K562 (cell line): Measurements from ENCODE around the gene KDM4C. TPM values are rescaled to one million over a fixed set of nuclear protein-coding genes. Genes with fewer than 3 reads are reported as not detected.

Source experiments
- ETV6 ChIP-seq, 3 experiments: fragments of 150-350 bp in 1 of 3; sonication (generic) in 1 of 3; formaldehyde crosslinking in 1 of 3; IDR thresholded peaks; 2 replicates each; pipeline versions ENCODE4 v1.6.1 to v1.8.0; 2014 to 2022; ENCODE audit warnings: borderline replicate concordance in 2 of 3, low read depth in 2 of 3, antibody characterized with exemption in 1 of 3, low read length in 1 of 3, mild to moderate bottlenecking in 1 of 3, missing genetic modification reagents in 1 of 3
- FIP1L1 ChIP-seq: fragments of 200-400 bp; formaldehyde crosslinking; IDR thresholded peaks from 2 replicates; pipeline ENCODE4 v1.6.1; 2018; ENCODE audit warnings: mild to moderate bottlenecking, low read depth, low read length; ENCODE audit not compliant: poor library complexity, severe bottlenecking
- GTF2E2 ChIP-seq: fragments of 200-800 bp; sonication (Bioruptor generic); IDR thresholded peaks from 2 replicates; pipeline ENCODE4 v1.6.1; 2016; ENCODE audit warnings: missing genetic modification characterization, missing compliant biosample characterization
- ZNF589 ChIP-seq: fragments of 200-800 bp; sonication (Bioruptor generic); IDR thresholded peaks from 2 replicates; pipeline ENCODE4 v1.6.1; 2016; ENCODE audit warnings: low read depth, missing genetic modification characterization, missing compliant biosample characterization
- polyA plus RNA-seq, 8 experiments: library from polyadenylated mRNA; depleted of rRNA in 4 of 8; stranded (reverse) in 5 of 8; unstranded in 3 of 8; fragments of >200 nt; fragmentation: Nextera tagmentation in 2 of 8; fragmentation: Illumina TruSeq in 1 of 8; extraction: Ambion mirVana in 2 of 8; extraction: Trizol in 1 of 8; gene quantifications; 2 replicates each; pipeline versions ENCODE4 v1.2.1 to v1.2.3, GENCODE V29; 2011 to 2014; ENCODE audit warnings: inconsistent platforms in 1 of 8, missing spikeins in 1 of 8
- total RNA-seq, 7 experiments: library from RNA; depleted of rRNA in 6 of 7; stranded (reverse); fragments of >200 nt in 6 of 7; fragmentation: Illumina TruSeq in 2 of 7; extraction: Trizol in 2 of 7; gene quantifications; 2 replicates each; pipeline versions ENCODE4 v1.2.1 to v1.2.3, GENCODE V29; 2011 to 2021; ENCODE audit warnings: low replicate concordance in 1 of 7
- TF ChIP-seq, protein P1 (sequence below), 2 experiments: fragments of 450-650 bp in 1 of 2; sonication (generic) in 1 of 2; formaldehyde crosslinking in 1 of 2; IDR thresholded peaks; 2 replicates each; pipeline versions ENCODE4 v1.7.1 to v1.9.0; 2016 to 2022; ENCODE audit warnings: inconsistent platforms in 1 of 2, mild to moderate bottlenecking in 1 of 2, missing genetic modification reagents in 1 of 2
- TF ChIP-seq, protein P2 (sequence below): IDR thresholded peaks from 2 replicates; pipeline ENCODE4 v1.6.1; 2016; ENCODE audit warnings: missing genetic modification characterization, missing compliant biosample characterization
- TF ChIP-seq, protein P3 (sequence below): sonication (generic); formaldehyde crosslinking; IDR thresholded peaks from 2 replicates; pipeline ENCODE4 v1.8.0; 2022; ENCODE audit warnings: mild to moderate bottlenecking, missing genetic modification reagents

KDM4C gene
- total and polyA plus RNA-seq, 9 of the 15 experiments (the other 6 are each of a cell fraction or from before 2014, with no cell fraction given) = 5.4 to 17.0 (median 12.6) TPM

GRCh38 chr9:6758248-6758497 is 400 bp downstream of the KDM4C start (continued):
- TF ChIP-seq, protein P1, sequence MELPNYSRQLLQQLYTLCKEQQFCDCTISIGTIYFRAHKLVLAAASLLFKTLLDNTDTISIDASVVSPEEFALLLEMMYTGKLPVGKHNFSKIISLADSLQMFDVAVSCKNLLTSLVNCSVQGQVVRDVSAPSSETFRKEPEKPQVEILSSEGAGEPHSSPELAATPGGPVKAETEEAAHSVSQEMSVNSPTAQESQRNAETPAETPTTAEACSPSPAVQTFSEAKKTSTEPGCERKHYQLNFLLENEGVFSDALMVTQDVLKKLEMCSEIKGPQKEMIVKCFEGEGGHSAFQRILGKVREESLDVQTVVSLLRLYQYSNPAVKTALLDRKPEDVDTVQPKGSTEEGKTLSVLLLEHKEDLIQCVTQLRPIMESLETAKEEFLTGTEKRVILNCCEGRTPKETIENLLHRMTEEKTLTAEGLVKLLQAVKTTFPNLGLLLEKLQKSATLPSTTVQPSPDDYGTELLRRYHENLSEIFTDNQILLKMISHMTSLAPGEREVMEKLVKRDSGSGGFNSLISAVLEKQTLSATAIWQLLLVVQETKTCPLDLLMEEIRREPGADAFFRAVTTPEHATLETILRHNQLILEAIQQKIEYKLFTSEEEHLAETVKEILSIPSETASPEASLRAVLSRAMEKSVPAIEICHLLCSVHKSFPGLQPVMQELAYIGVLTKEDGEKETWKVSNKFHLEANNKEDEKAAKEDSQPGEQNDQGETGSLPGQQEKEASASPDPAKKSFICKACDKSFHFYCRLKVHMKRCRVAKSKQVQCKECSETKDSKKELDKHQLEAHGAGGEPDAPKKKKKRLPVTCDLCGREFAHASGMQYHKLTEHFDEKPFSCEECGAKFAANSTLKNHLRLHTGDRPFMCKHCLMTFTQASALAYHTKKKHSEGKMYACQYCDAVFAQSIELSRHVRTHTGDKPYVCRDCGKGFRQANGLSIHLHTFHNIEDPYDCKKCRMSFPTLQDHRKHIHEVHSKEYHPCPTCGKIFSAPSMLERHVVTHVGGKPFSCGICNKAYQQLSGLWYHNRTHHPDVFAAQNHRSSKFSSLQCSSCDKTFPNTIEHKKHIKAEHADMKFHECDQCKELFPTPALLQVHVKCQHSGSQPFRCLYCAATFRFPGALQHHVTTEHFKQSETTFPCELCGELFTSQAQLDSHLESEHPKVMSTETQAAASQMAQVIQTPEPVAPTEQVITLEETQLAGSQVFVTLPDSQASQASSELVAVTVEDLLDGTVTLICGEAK (IDR thresholded peaks at IDR 0.05) = 0 out of 2 replicates have a peak, but pooled peaks have one; percentile 11
- TF ChIP-seq, protein P1 (CRISPR knock-in tag; IDR thresholded peaks at IDR 0.05) = no peak
- 0 out of 2 replicates have a peak, but pooled peaks have one; percentile 10 for TF ChIP-seq GTF2E2 (tag)
- no peak for TF ChIP-seq ETV6 (IDR thresholded peaks at IDR 0.05; ENCODE audit: borderline replicate concordance in 1 of 2, low read depth in 2 of 2, low read length in 1 of 2)
- no peak for TF ChIP-seq ETV6 (CRISPR knock-in tag; IDR thresholded peaks at IDR 0.05; ENCODE audit: borderline replicate concordance)
- TF ChIP-seq, protein P2, sequence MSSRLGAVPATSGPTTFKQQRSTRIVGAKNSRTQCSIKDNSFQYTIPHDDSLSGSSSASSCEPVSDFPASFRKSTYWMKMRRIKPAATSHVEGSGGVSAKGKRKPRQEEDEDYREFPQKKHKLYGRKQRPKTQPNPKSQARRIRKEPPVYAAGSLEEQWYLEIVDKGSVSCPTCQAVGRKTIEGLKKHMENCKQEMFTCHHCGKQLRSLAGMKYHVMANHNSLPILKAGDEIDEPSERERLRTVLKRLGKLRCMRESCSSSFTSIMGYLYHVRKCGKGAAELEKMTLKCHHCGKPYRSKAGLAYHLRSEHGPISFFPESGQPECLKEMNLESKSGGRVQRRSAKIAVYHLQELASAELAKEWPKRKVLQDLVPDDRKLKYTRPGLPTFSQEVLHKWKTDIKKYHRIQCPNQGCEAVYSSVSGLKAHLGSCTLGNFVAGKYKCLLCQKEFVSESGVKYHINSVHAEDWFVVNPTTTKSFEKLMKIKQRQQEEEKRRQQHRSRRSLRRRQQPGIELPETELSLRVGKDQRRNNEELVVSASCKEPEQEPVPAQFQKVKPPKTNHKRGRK = no peak
- 0 out of 2 replicates have a peak, but pooled peaks have one; percentile 2 for TF ChIP-seq ZNF589 (CRISPR knock-in tag)
- TF ChIP-seq, protein P3, sequence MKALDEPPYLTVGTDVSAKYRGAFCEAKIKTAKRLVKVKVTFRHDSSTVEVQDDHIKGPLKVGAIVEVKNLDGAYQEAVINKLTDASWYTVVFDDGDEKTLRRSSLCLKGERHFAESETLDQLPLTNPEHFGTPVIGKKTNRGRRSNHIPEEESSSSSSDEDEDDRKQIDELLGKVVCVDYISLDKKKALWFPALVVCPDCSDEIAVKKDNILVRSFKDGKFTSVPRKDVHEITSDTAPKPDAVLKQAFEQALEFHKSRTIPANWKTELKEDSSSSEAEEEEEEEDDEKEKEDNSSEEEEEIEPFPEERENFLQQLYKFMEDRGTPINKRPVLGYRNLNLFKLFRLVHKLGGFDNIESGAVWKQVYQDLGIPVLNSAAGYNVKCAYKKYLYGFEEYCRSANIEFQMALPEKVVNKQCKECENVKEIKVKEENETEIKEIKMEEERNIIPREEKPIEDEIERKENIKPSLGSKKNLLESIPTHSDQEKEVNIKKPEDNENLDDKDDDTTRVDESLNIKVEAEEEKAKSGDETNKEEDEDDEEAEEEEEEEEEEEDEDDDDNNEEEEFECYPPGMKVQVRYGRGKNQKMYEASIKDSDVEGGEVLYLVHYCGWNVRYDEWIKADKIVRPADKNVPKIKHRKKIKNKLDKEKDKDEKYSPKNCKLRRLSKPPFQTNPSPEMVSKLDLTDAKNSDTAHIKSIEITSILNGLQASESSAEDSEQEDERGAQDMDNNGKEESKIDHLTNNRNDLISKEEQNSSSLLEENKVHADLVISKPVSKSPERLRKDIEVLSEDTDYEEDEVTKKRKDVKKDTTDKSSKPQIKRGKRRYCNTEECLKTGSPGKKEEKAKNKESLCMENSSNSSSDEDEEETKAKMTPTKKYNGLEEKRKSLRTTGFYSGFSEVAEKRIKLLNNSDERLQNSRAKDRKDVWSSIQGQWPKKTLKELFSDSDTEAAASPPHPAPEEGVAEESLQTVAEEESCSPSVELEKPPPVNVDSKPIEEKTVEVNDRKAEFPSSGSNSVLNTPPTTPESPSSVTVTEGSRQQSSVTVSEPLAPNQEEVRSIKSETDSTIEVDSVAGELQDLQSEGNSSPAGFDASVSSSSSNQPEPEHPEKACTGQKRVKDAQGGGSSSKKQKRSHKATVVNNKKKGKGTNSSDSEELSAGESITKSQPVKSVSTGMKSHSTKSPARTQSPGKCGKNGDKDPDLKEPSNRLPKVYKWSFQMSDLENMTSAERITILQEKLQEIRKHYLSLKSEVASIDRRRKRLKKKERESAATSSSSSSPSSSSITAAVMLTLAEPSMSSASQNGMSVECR = 0 out of 2 replicates have a peak, but pooled peaks have one; percentile 28
- peak; percentile 12 for TF ChIP-seq FIP1L1
